Prostate gland (tissue), 2 donors: Measurements from ENCODE around the gene EML1. TPM values are rescaled to one million over a fixed set of nuclear protein-coding genes. Genes with fewer than 3 reads are reported as not detected.

Source experiments
- DNase-seq: peaks from one replicate; pipeline ENCODE4 v3.0.0-alpha.2; 2019; ENCODE audit warnings: low spot score
- H3K27ac ChIP-seq, 2 donors: fragments of 200-600 bp; sonication (generic); 2 replicates each; pipeline ENCODE4 v1.5.1; 2017 to 2019
- H3K27me3 ChIP-seq: fragments of 200-600 bp; sonication (generic); replicated peaks from 2 replicates; pipeline ENCODE4 v1.5.1; 2019; ENCODE audit not compliant: insufficient read depth
- H3K36me3 ChIP-seq, 2 donors: fragments of 200-600 bp; sonication (generic); 1 replicate in 1 of 2; 2 replicates in 1 of 2; pipeline versions ENCODE4 v1.5.1 to v1.8.1; 2017 to 2019
- H3K4me1 ChIP-seq: fragments of 200-600 bp; sonication (generic); replicated peaks from 2 replicates; pipeline ENCODE4 v1.5.1; 2019
- H3K4me3 ChIP-seq, 2 donors: fragments of 200-600 bp; sonication (generic); 2 replicates each; pipeline ENCODE4 v1.5.1; 2017 to 2019
- H3K9me3 ChIP-seq: fragments of 200-600 bp; sonication (generic); 2 replicates; pipeline ENCODE4 v1.5.1; 2017
- POLR2A ChIP-seq: fragments of 450-650 bp; IDR thresholded peaks from one replicate; pipeline ENCODE4 v1.6.1; 2016; ENCODE audit warnings: antibody characterized with exemption, mild to moderate bottlenecking
- POLR2AphosphoS5 ChIP-seq: sonication (generic); formaldehyde crosslinking; IDR thresholded peaks from one replicate; pipeline ENCODE4 v1.6.1; 2017; ENCODE audit warnings: antibody characterized with exemption
- whole genome bisulfite sequencing: methylation state at CpG from one replicate; pipeline ENCODE4 v1.1.5; 2018; 5-methylcytosine and 5-hydroxymethylcytosine counted together
- intact Hi-C: fragments of 100-400 bp; cut with DNase I; formaldehyde crosslinking; loops from one replicate; pipeline ENCODE4 v1.14.2; 2022
- total RNA-seq, 2 donors: library from RNA; depleted of rRNA; stranded (reverse); fragments of >200 nt; gene quantifications; one replicate each; pipeline ENCODE4 v1.1.0, GENCODE V29; 2016
- TF ChIP-seq, protein P1 (sequence below), 4 experiments: fragments of 200-600 bp in 2 of 4; fragments of 450-650 bp in 2 of 4; sonication (generic) in 2 of 4; IDR thresholded peaks; 1 replicate in 3 of 4; 2 replicates in 1 of 4; pipeline ENCODE4 v1.5.1; 2016 to 2019; ENCODE audit warnings: antibody characterized with exemption in 4 of 4, mild to moderate bottlenecking in 2 of 4, moderate library complexity in 2 of 4

The EML1 gene
- total RNA-seq, 2 donors from 2014 or later = 7.0 to 31.8 TPM

DNA sequence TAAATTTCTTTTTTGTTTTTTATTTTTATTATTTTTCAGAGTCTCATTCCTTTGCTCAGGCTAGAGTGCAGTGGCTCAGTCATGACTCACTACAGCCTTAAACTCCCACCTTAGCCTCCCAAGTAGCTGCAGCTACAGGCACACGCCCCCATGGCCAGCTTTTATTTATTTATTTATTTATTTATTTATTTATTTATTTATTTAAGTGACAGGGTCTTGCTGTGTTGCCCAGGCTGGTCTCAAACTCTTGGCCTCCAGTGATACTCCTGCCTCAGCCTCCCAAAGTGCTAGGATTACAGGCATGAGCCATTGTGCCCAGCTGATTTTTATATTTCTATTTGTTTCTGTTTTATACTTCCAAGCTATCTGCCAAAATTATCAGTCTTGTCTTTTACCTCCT is 182.8 kb downstream of the EML1 start:
- 97% methylated on average over 1 of the region's 1 CpG for WGBS
- intact Hi-C loops = no loop called here
- no peaks in the 10 kb centered on the region for H3K27me3 ChIP-seq
- H3K4me1 ChIP-seq = no peaks in the 10 kb centered on the region
- no peak overlapping the region for H3K4me3 ChIP-seq
- no peak for DNase-seq
- TF ChIP-seq, protein P1, sequence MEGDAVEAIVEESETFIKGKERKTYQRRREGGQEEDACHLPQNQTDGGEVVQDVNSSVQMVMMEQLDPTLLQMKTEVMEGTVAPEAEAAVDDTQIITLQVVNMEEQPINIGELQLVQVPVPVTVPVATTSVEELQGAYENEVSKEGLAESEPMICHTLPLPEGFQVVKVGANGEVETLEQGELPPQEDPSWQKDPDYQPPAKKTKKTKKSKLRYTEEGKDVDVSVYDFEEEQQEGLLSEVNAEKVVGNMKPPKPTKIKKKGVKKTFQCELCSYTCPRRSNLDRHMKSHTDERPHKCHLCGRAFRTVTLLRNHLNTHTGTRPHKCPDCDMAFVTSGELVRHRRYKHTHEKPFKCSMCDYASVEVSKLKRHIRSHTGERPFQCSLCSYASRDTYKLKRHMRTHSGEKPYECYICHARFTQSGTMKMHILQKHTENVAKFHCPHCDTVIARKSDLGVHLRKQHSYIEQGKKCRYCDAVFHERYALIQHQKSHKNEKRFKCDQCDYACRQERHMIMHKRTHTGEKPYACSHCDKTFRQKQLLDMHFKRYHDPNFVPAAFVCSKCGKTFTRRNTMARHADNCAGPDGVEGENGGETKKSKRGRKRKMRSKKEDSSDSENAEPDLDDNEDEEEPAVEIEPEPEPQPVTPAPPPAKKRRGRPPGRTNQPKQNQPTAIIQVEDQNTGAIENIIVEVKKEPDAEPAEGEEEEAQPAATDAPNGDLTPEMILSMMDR (IDR thresholded peaks at IDR 0.05) = no peak
- TF ChIP-seq POLR2A (no peak), POLR2AphosphoS5 (no peak)
- H3K9me3 ChIP-seq = no peaks in the 10 kb centered on the region
- H3K36me3 ChIP-seq = no peaks in the 10 kb centered on the region
- no peak overlapping the region for H3K27ac ChIP-seq

DNA sequence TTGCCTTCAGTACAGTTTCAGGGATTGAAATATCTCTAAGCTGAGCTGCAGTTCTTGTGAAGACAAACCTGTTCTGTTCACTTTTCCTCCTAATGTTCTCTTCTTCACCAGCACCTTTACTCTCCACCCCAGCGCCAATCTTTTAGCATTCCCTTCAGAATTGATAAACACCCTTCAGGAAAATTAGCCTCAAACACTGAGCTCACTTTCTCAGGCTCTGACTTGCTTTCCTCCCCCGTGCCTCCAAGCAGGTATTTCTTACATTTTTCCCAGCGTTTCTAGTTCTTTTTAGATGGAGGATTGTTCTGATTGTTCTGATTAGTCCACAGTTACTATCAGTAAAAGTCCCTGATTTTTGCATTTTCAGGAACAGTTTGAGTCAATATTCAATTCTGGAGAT is 183.5 kb downstream of the EML1 start:
- TF ChIP-seq POLR2A (no peak), POLR2AphosphoS5 (no peak)
- TF ChIP-seq, protein P1 (IDR thresholded peaks at IDR 0.05) = no peak
- Histone ChIP-seq H3K4me3 (no peak overlapping the region), H3K4me1 (no peaks in the 10 kb centered on the region), H3K27me3 (no peaks in the 10 kb centered on the region), H3K36me3 (no peaks in the 10 kb centered on the region), H3K9me3 (no peaks in the 10 kb centered on the region), H3K27ac (no peak overlapping the region)
- intact Hi-C loops = no loop called here
- WGBS = 80% methylated on average over 3 of the region's 3 CpGs
- no peak for DNase-seq

DNA sequence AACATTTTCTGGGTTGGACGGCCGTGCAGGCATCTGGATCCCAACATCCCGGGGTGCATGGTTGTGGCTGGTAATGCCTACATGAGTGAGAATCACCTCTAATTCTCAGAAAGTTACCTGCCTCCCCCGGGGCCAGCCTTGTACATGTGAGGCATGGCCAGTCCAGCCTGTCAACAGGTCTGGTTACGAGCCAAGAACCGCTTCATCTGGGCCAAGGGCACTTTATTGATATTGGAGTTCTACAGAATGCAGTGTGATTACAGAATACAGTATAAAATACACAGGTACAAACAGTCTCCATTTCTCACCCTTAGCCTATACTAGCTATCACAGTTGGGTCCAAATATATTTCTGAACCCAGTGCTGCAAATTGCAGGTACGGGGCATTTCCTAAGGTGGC is 187.1 kb downstream of the EML1 start:
- Histone ChIP-seq H3K4me1 (peaks cover 3% of the 10 kb centered on the region), H3K27ac (no peak overlapping the region), H3K36me3 (no peaks in the 10 kb centered on the region), H3K4me3 (no peak overlapping the region), H3K27me3 (no peaks in the 10 kb centered on the region), H3K9me3 (no peaks in the 10 kb centered on the region)
- DNase-seq = no peak
- WGBS = 54% methylated on average over 7 of the region's 7 CpGs
- intact Hi-C loops = no loop called here
- TF ChIP-seq, protein P1 (IDR thresholded peaks at IDR 0.05) = no peak
- TF ChIP-seq POLR2AphosphoS5 (no peak), POLR2A (no peak)

DNA sequence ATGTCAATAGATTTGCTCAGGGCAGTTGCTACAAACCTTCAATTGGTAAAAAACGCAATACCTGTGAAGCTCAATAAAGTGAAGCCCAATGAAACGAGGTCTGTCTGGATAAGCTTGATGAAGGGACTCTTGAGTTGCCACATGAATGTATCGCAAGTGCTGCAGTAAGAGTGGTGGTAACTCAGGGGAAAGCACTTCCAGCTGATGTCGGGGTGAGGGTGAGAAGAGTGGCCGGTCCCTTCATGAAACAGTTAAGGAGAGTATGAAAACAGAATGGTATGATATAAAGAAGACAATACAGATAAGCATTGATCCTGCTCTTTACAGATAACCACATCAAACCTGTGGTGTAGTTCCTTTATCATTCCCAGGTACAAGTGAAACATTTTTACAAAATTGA is 188.6 kb downstream of the EML1 start:
- TF ChIP-seq POLR2A (no peak), POLR2AphosphoS5 (no peak)
- TF ChIP-seq, protein P1 (IDR thresholded peaks at IDR 0.05) = no peak
- intact Hi-C loops = loop anchor here (1.0 kb wide), 2 partner anchors 126 to 211 kb away; no protein-coding TSS in a partner anchor
- WGBS = 78% methylated on average over 5 of the region's 5 CpGs
- H3K9me3 ChIP-seq = no peaks in the 10 kb centered on the region
- H3K27ac ChIP-seq = no peak overlapping the region
- no peak for DNase-seq
- no peaks in the 10 kb centered on the region for H3K27me3 ChIP-seq
- H3K4me1 ChIP-seq = peaks cover 3% of the 10 kb centered on the region
- H3K4me3 ChIP-seq = no peak overlapping the region
- no peaks in the 10 kb centered on the region for H3K36me3 ChIP-seq

DNA sequence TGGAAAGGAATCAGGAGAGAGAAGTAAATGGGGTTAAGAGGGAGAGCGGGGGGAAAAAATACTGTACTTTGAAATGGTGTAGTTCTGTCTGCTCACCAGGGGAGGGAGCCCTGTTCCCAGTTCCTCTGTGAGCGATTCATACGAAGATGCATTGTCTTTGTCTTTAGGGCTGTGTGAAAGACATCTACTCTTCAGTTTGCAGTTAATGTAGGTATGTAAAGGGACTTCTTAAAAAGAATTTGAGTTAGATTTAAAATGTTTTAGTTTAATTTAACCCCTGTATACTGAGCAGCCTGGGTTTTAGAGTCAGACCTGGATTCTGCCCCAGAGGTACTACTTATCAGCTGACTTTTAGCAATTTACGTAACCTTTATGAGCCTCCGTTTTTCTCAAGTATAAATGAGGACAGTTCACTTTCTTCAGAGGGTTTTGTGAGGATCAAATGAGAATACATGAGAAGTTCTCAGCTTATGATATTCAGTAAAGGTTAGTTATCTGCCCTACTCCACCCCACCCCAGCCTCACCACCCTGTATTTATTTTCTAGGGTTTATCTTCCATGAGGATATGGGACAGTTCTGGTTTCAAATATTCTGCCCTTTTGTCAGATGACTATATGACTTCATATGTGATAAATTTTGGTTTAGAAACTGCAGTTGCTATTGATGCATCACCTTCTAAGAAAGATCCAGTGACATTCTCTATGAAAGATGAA is 189.5 kb downstream of the EML1 start:
- peak; percentile 51 for DNase-seq
- Histone ChIP-seq H3K27me3 (no peaks in the 10 kb centered on the region), H3K27ac (no peak overlapping the region), H3K36me3 (no peaks in the 10 kb centered on the region), H3K9me3 (no peaks in the 10 kb centered on the region), H3K4me3 (no peak overlapping the region), H3K4me1 (peaks cover 3% of the 10 kb centered on the region)
- TF ChIP-seq, protein P1 (IDR thresholded peaks at IDR 0.05) = peak; percentile 53 to 92 (median 82)
- TF ChIP-seq POLR2AphosphoS5 (peak; percentile 71), POLR2A (no peak)
- 39% methylated on average over 5 of the region's 5 CpGs for WGBS
- intact Hi-C loops = loop anchor here (1.0 kb wide), 2 partner anchors 126 to 211 kb away; no protein-coding TSS in a partner anchor
